ENCODE data around the gene HBB.

The HBB gene

GRCh38 chr11:5226732-5227310 lies at the start of gene HBB:
Gene HBB (minus strand): TSS chr11:5227071. CDS start chr11:5227021, 50 bp downstream.
- Histone ChIP-seq H3K4me1 (ENCODE audit: control insufficient read depth, insufficient read depth, low read length) (no peaks in the 10 kb centered on the region), H3K27me3 (ENCODE audit: control insufficient read depth in 1 of 2, insufficient read depth in 2 of 2, low read length in 2 of 2) (no peaks in the 10 kb centered on the region), H3K27ac (ENCODE audit: low read length) (no peak within 1 kb of the TSS), H3K9me3 (ENCODE audit: control insufficient read depth in 2 of 2, low read length in 2 of 2) (no peaks in the 10 kb centered on the region), H3K9ac (ENCODE audit: low read length in 2 of 2) (no peak within 1 kb of the TSS), H3K4me3 (ENCODE audit: low read length in 2 of 2) (no peak within 1 kb of the TSS), H3K36me3 (ENCODE audit: control insufficient read depth in 2 of 2, insufficient read depth in 2 of 2, low read length in 2 of 2) (no peaks in the 10 kb centered on the region)

- no peaks in the 10 kb centered on the region for H3K27me3 ChIP-seq (ENCODE audit: control insufficient read depth in 1 of 2, insufficient read depth in 2 of 2, low read length in 2 of 2)
- H3K27ac ChIP-seq (ENCODE audit: low read length) = no peak overlapping the region
- H3K36me3 ChIP-seq (ENCODE audit: control insufficient read depth in 2 of 2, insufficient read depth in 2 of 2, low read length in 2 of 2) = no peaks in the 10 kb centered on the region
- H3K9me3 ChIP-seq (ENCODE audit: control insufficient read depth in 2 of 2, low read length in 2 of 2) = no peaks in the 10 kb centered on the region
- no peak overlapping the region for H3K4me3 ChIP-seq (ENCODE audit: low read length in 2 of 2)
- no peak overlapping the region for H3K9ac ChIP-seq (ENCODE audit: low read length in 2 of 2)
- H3K4me1 ChIP-seq (ENCODE audit: control insufficient read depth, insufficient read depth, low read length) = no peaks in the 10 kb centered on the region
Observed at GRCh38 chr11:5275369-5276110, 48.7 kb upstream of the HBB start.

- Histone ChIP-seq H3K9ac (ENCODE audit: low read length in 2 of 2) (no peak overlapping the region), H3K4me3 (ENCODE audit: low read length in 2 of 2) (no peak overlapping the region), H3K36me3 (ENCODE audit: control insufficient read depth in 2 of 2, insufficient read depth in 2 of 2, low read length in 2 of 2) (no peaks in the 10 kb centered on the region), H3K4me1 (ENCODE audit: control insufficient read depth, insufficient read depth, low read length) (no peaks in the 10 kb centered on the region), H3K9me3 (ENCODE audit: control insufficient read depth in 2 of 2, low read length in 2 of 2) (no peaks in the 10 kb centered on the region), H3K27ac (ENCODE audit: low read length) (no peak overlapping the region), H3K27me3 (ENCODE audit: control insufficient read depth in 1 of 2, insufficient read depth in 2 of 2, low read length in 2 of 2) (no peaks in the 10 kb centered on the region)
Observed at GRCh38 chr11:5274395-5274794, 47.5 kb upstream of the HBB start.

- H3K27ac ChIP-seq (ENCODE audit: low read length) = no peak overlapping the region
- H3K36me3 ChIP-seq (ENCODE audit: control insufficient read depth in 2 of 2, insufficient read depth in 2 of 2, low read length in 2 of 2) = no peaks in the 10 kb centered on the region
- no peaks in the 10 kb centered on the region for H3K9me3 ChIP-seq (ENCODE audit: control insufficient read depth in 2 of 2, low read length in 2 of 2)
- no peaks in the 10 kb centered on the region for H3K27me3 ChIP-seq (ENCODE audit: control insufficient read depth in 1 of 2, insufficient read depth in 2 of 2, low read length in 2 of 2)
- H3K4me1 ChIP-seq (ENCODE audit: control insufficient read depth, insufficient read depth, low read length) = no peaks in the 10 kb centered on the region
- no peak overlapping the region for H3K9ac ChIP-seq (ENCODE audit: low read length in 2 of 2)
- H3K4me3 ChIP-seq (ENCODE audit: low read length in 2 of 2) = no peak overlapping the region
Observed at GRCh38 chr11:5272395-5273017, 45.6 kb upstream of the HBB start.

GRCh38 chr11:5269715-5270147 lies 42.9 kb upstream of the HBB start, which contains the start of gene HBE1:
Gene HBE1 (minus strand): TSS chr11:5269945. CDS start chr11:5269890, 55 bp downstream.
- H3K36me3 ChIP-seq (ENCODE audit: control insufficient read depth in 2 of 2, insufficient read depth in 2 of 2, low read length in 2 of 2) = no peaks in the 10 kb centered on the region
- no peaks in the 10 kb centered on the region for H3K9me3 ChIP-seq (ENCODE audit: control insufficient read depth in 2 of 2, low read length in 2 of 2)
- H3K9ac ChIP-seq (ENCODE audit: low read length in 2 of 2) = no peak within 1 kb of the TSS
- no peak within 1 kb of the TSS for H3K27ac ChIP-seq (ENCODE audit: low read length)
- no peaks in the 10 kb centered on the region for H3K4me1 ChIP-seq (ENCODE audit: control insufficient read depth, insufficient read depth, low read length)
- no peak within 1 kb of the TSS for H3K4me3 ChIP-seq (ENCODE audit: low read length in 2 of 2)
- no peaks in the 10 kb centered on the region for H3K27me3 ChIP-seq (ENCODE audit: control insufficient read depth in 1 of 2, insufficient read depth in 2 of 2, low read length in 2 of 2)

- Histone ChIP-seq H3K27ac (ENCODE audit: low read length) (no peak overlapping the region), H3K36me3 (ENCODE audit: control insufficient read depth in 2 of 2, insufficient read depth in 2 of 2, low read length in 2 of 2) (no peaks in the 10 kb centered on the region), H3K9ac (ENCODE audit: low read length in 2 of 2) (no peak overlapping the region), H3K4me1 (ENCODE audit: control insufficient read depth, insufficient read depth, low read length) (no peaks in the 10 kb centered on the region), H3K27me3 (ENCODE audit: control insufficient read depth in 1 of 2, insufficient read depth in 2 of 2, low read length in 2 of 2) (no peaks in the 10 kb centered on the region), H3K4me3 (ENCODE audit: low read length in 2 of 2) (no peak overlapping the region), H3K9me3 (ENCODE audit: control insufficient read depth in 2 of 2, low read length in 2 of 2) (no peaks in the 10 kb centered on the region)
Observed at GRCh38 chr11:5267033-5267563, 40.2 kb upstream of the HBB start.

- Histone ChIP-seq H3K4me1 (ENCODE audit: control insufficient read depth, insufficient read depth, low read length) (no peaks in the 10 kb centered on the region), H3K27ac (ENCODE audit: low read length) (no peak overlapping the region), H3K9ac (ENCODE audit: low read length in 2 of 2) (no peak overlapping the region), H3K36me3 (ENCODE audit: control insufficient read depth in 2 of 2, insufficient read depth in 2 of 2, low read length in 2 of 2) (no peaks in the 10 kb centered on the region), H3K4me3 (ENCODE audit: low read length in 2 of 2) (no peak overlapping the region), H3K9me3 (ENCODE audit: control insufficient read depth in 2 of 2, low read length in 2 of 2) (no peaks in the 10 kb centered on the region), H3K27me3 (ENCODE audit: control insufficient read depth in 1 of 2, insufficient read depth in 2 of 2, low read length in 2 of 2) (no peaks in the 10 kb centered on the region)
Observed at GRCh38 chr11:5266609-5267008, 39.7 kb upstream of the HBB start.

- Histone ChIP-seq H3K4me3 (ENCODE audit: low read length in 2 of 2) (no peak overlapping the region), H3K9me3 (ENCODE audit: control insufficient read depth in 2 of 2, low read length in 2 of 2) (peaks cover 0 to under 1% of the 10 kb centered on the region in 2 donors), H3K36me3 (ENCODE audit: control insufficient read depth in 2 of 2, insufficient read depth in 2 of 2, low read length in 2 of 2) (no peaks in the 10 kb centered on the region), H3K9ac (ENCODE audit: low read length in 2 of 2) (no peak overlapping the region), H3K27ac (ENCODE audit: low read length) (no peak overlapping the region), H3K27me3 (ENCODE audit: control insufficient read depth in 1 of 2, insufficient read depth in 2 of 2, low read length in 2 of 2) (no peaks in the 10 kb centered on the region), H3K4me1 (ENCODE audit: control insufficient read depth, insufficient read depth, low read length) (no peaks in the 10 kb centered on the region)
Observed at GRCh38 chr11:5265832-5266231, 39.0 kb upstream of the HBB start.

- Histone ChIP-seq H3K36me3 (ENCODE audit: control insufficient read depth in 2 of 2, insufficient read depth in 2 of 2, low read length in 2 of 2) (no peaks in the 10 kb centered on the region), H3K27me3 (ENCODE audit: control insufficient read depth in 1 of 2, insufficient read depth in 2 of 2, low read length in 2 of 2) (no peaks in the 10 kb centered on the region), H3K9me3 (ENCODE audit: control insufficient read depth in 2 of 2, low read length in 2 of 2) (peaks cover 0 to 3% of the 10 kb centered on the region in 2 donors), H3K4me3 (ENCODE audit: low read length in 2 of 2) (no peak overlapping the region), H3K4me1 (ENCODE audit: control insufficient read depth, insufficient read depth, low read length) (no peaks in the 10 kb centered on the region), H3K27ac (ENCODE audit: low read length) (no peak overlapping the region), H3K9ac (ENCODE audit: low read length in 2 of 2) (no peak overlapping the region)
Observed at GRCh38 chr11:5258543-5259262, 31.8 kb upstream of the HBB start.

- Histone ChIP-seq H3K27ac (ENCODE audit: low read length) (no peak overlapping the region), H3K4me1 (ENCODE audit: control insufficient read depth, insufficient read depth, low read length) (no peaks in the 10 kb centered on the region), H3K4me3 (ENCODE audit: low read length in 2 of 2) (no peak overlapping the region), H3K36me3 (ENCODE audit: control insufficient read depth in 2 of 2, insufficient read depth in 2 of 2, low read length in 2 of 2) (no peaks in the 10 kb centered on the region), H3K9ac (ENCODE audit: low read length in 2 of 2) (no peak overlapping the region), H3K27me3 (ENCODE audit: control insufficient read depth in 1 of 2, insufficient read depth in 2 of 2, low read length in 2 of 2) (no peaks in the 10 kb centered on the region), H3K9me3 (ENCODE audit: control insufficient read depth in 2 of 2, low read length in 2 of 2) (peaks cover 0 to 3% of the 10 kb centered on the region in 2 donors)
Observed at GRCh38 chr11:5257296-5257695, 30.4 kb upstream of the HBB start.
